Uterus (tissue), 2 donors: Measurements from ENCODE around the gene PHF2.
"Not testable (repeated sequence)": the region's sequence is repeated elsewhere in the genome, so short reads cannot be mapped to it uniquely, and the experiment has no call there.

ENCODE experiments used
- POLR2A ChIP-seq, 2 donors: fragments of 450-650 bp; IDR thresholded peaks; one replicate each; pipeline ENCODE4 v1.6.1; 2016; ENCODE audit warnings: antibody characterized with exemption in 2 of 2, mild to moderate bottlenecking in 1 of 2, moderate library complexity in 1 of 2
- TF ChIP-seq, protein P1 (sequence below), 4 experiments: fragments of 200-600 bp in 2 of 4; fragments of 450-650 bp in 2 of 4; sonication (generic) in 2 of 4; IDR thresholded peaks; one replicate each; pipeline ENCODE4 v1.5.1; 2016 to 2019; ENCODE audit warnings: antibody characterized with exemption in 4 of 4, mild to moderate bottlenecking in 2 of 4, moderate library complexity in 1 of 4

DNA sequence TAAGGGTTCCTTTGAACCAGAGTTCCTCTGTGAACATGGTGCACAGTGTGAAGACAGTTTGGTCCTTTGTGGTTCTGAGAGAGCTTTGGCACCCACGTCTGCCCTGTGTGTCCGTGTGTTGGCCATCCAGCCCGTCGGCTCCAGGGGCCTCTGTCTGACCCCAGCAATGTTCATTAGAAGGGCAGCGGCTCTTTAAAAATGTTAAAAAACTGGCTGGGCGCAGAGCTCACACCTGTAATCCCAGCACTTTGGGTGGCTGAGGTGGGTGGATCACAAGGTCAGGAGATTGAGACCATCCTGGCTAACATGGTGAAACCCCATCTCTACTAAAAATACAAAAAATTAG lies 90.0 kb downstream of the PHF2 start:
- TF ChIP-seq, protein P1, sequence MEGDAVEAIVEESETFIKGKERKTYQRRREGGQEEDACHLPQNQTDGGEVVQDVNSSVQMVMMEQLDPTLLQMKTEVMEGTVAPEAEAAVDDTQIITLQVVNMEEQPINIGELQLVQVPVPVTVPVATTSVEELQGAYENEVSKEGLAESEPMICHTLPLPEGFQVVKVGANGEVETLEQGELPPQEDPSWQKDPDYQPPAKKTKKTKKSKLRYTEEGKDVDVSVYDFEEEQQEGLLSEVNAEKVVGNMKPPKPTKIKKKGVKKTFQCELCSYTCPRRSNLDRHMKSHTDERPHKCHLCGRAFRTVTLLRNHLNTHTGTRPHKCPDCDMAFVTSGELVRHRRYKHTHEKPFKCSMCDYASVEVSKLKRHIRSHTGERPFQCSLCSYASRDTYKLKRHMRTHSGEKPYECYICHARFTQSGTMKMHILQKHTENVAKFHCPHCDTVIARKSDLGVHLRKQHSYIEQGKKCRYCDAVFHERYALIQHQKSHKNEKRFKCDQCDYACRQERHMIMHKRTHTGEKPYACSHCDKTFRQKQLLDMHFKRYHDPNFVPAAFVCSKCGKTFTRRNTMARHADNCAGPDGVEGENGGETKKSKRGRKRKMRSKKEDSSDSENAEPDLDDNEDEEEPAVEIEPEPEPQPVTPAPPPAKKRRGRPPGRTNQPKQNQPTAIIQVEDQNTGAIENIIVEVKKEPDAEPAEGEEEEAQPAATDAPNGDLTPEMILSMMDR (IDR thresholded peaks at IDR 0.05): not testable (repeated sequence)
- TF ChIP-seq POLR2A (IDR thresholded peaks at IDR 0.05): not testable (repeated sequence)
